Panc1 (cell line): ENCODE measurements around the gene ABTB2. TPM values are rescaled to one million over a fixed set of nuclear protein-coding genes. Genes with fewer than 3 reads are reported as not detected.

Experiments
- ATAC-seq: fragments of 200-7000 bp; cut with Tn5 transposase; 2 replicates; pipeline ENCODE4 v1.9.1; 2020; ENCODE audit warnings: mild to moderate bottlenecking, moderate library complexity
- BruUV-seq: library from RNA; stranded (reverse); fragments of 400-500 nt; replicated peaks from 2 replicates; lab custom pipeline; 2021; lab: Mats Ljungman, UMichigan
- CTCF ChIA-PET: fragments of 300-600 bp; sonication (Branson Sonifier 250); formaldehyde crosslinking; loops from one replicate; lab custom pipeline; 2022; ENCODE audit warnings: antibody characterized with exemption; lab: Charles Lee
- POLR2A ChIA-PET: fragments of 300-600 bp; sonication (Branson Sonifier 250); formaldehyde crosslinking; loops from one replicate; lab custom pipeline; 2022; ENCODE audit warnings: antibody characterized with exemption; lab: Charles Lee
- DNase-seq: peaks from one replicate; pipeline ENCODE4 v3.0.0-alpha.2; 2010; ENCODE audit warnings: low read depth, low spot score
- H3K27ac ChIP-seq: 2 replicates; pipeline ENCODE4 v1.5.1; 2011; ENCODE audit warnings: mild to moderate bottlenecking, low read length, inconsistent platforms
- H3K27me3 ChIP-seq: fragments of 200-500 bp; sonication (Bioruptor generic); 2 replicates; pipeline ENCODE4 v1.6.0; 2014; ENCODE audit warnings: low read length, inconsistent platforms; ENCODE audit not compliant: control insufficient read depth, insufficient read depth
- H3K36me3 ChIP-seq: fragments of 200-500 bp; sonication (Bioruptor generic); 2 replicates; pipeline ENCODE4 v1.5.1; 2014; ENCODE audit warnings: inconsistent platforms, mild to moderate bottlenecking, low read length, moderate library complexity; ENCODE audit not compliant: control insufficient read depth, insufficient read depth
- H3K4me1 ChIP-seq: 2 replicates; pipeline ENCODE4 v1.5.1; 2011; ENCODE audit warnings: inconsistent platforms, mild to moderate bottlenecking, low read length, moderate library complexity; ENCODE audit not compliant: control insufficient read depth, insufficient read depth
- H3K4me3 ChIP-seq, 2 experiments: 2 replicates each; pipeline ENCODE4 v1.5.1; 2011 to 2012; ENCODE audit warnings: low read depth in 2 of 2, low read length in 2 of 2, mild to moderate bottlenecking in 2 of 2, inconsistent platforms in 1 of 2, moderate library complexity in 1 of 2
- H3K9me3 ChIP-seq: fragments of 200-500 bp; sonication (Bioruptor generic); 2 replicates; pipeline ENCODE4 v1.5.1; 2014; ENCODE audit warnings: low read depth, mild to moderate bottlenecking, inconsistent platforms, low read length, moderate library complexity; ENCODE audit not compliant: control insufficient read depth, insufficient read depth
- POLR2AphosphoS5 ChIP-seq: IDR thresholded peaks from 2 replicates; pipeline ENCODE4 v1.6.1; 2012; ENCODE audit warnings: mild to moderate bottlenecking, low read depth, low read length, moderate library complexity
- SIN3A ChIP-seq: IDR thresholded peaks from 2 replicates; pipeline ENCODE4 v1.6.1; 2012; ENCODE audit warnings: low read depth, mild to moderate bottlenecking, low read length, moderate library complexity, borderline replicate concordance; ENCODE audit not compliant: insufficient read depth
- TCF7L2 ChIP-seq: IDR thresholded peaks from 2 replicates; pipeline ENCODE4 v1.6.1; 2011; ENCODE audit warnings: mild to moderate bottlenecking, low read depth, low read length, inconsistent platforms
- in situ Hi-C: cut with HindIII; loops from 2 replicates; pipeline ENCODE4 v1.10.0; 2016; ENCODE audit warnings: low sequenced_read_pairs, low pct_unique_long_range_greater_than_20kb
- intact Hi-C: fragments of 100-400 bp; cut with micrococcal nuclease; formaldehyde crosslinking; loops from one replicate; pipeline ENCODE4 v1.10.0; 2022; ENCODE audit not compliant: unreplicated experiment
- total RNA-seq: library from RNA; stranded (reverse); gene quantifications from one replicate; pipeline ENCODE4 v1.2.1, GENCODE V29; 2021; ENCODE audit not compliant: unreplicated experiment
- TF ChIP-seq, protein P1 (sequence below), 2 experiments: IDR thresholded peaks; 2 replicates each; pipeline ENCODE4 v1.6.1; 2011 to 2012; ENCODE audit warnings: low read depth in 2 of 2, control low read depth in 1 of 2, low read length in 1 of 2, mild to moderate bottlenecking in 1 of 2, moderate library complexity in 1 of 2; ENCODE audit not compliant: insufficient read depth in 1 of 2
- TF ChIP-seq, protein P2 (sequence below): fragments of 450-650 bp; IDR thresholded peaks from 2 replicates; pipeline ENCODE4 v1.5.1; 2017; ENCODE audit warnings: mild to moderate bottlenecking

The ABTB2 gene
- total RNA-seq, 1 experiment from 2014 or later = 22.7 TPM

- no peak overlapping the region for H3K4me3 ChIP-seq
- intact Hi-C loops (no loop called here), in situ Hi-C loops (no loop called here)
- ChIA-PET CTCF (interaction anchor here (1.1 to 1.4 kb wide), 2 partner anchors 11 to 85 kb away, joined by 3 to 5 read pairs; no protein-coding TSS in a partner anchor), POLR2A (no interaction called here)
- ATAC-seq (no peak), DNase-seq (no peak)
- no TSS peak for BruUV-seq
- no peak overlapping the region for H3K27ac ChIP-seq
- H3K27me3 ChIP-seq = no peaks in the 10 kb centered on the region
- peaks cover 45% of the 10 kb centered on the region for H3K4me1 ChIP-seq
- no peaks in the 10 kb centered on the region for H3K9me3 ChIP-seq
- H3K36me3 ChIP-seq = no peaks in the 10 kb centered on the region
- TF ChIP-seq TCF7L2 (no peak), SIN3A (no peak), POLR2AphosphoS5 (no peak)
- TF ChIP-seq, protein P1, sequence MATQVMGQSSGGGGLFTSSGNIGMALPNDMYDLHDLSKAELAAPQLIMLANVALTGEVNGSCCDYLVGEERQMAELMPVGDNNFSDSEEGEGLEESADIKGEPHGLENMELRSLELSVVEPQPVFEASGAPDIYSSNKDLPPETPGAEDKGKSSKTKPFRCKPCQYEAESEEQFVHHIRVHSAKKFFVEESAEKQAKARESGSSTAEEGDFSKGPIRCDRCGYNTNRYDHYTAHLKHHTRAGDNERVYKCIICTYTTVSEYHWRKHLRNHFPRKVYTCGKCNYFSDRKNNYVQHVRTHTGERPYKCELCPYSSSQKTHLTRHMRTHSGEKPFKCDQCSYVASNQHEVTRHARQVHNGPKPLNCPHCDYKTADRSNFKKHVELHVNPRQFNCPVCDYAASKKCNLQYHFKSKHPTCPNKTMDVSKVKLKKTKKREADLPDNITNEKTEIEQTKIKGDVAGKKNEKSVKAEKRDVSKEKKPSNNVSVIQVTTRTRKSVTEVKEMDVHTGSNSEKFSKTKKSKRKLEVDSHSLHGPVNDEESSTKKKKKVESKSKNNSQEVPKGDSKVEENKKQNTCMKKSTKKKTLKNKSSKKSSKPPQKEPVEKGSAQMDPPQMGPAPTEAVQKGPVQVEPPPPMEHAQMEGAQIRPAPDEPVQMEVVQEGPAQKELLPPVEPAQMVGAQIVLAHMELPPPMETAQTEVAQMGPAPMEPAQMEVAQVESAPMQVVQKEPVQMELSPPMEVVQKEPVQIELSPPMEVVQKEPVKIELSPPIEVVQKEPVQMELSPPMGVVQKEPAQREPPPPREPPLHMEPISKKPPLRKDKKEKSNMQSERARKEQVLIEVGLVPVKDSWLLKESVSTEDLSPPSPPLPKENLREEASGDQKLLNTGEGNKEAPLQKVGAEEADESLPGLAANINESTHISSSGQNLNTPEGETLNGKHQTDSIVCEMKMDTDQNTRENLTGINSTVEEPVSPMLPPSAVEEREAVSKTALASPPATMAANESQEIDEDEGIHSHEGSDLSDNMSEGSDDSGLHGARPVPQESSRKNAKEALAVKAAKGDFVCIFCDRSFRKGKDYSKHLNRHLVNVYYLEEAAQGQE (IDR thresholded peaks at IDR 0.05; ENCODE audit: insufficient read depth in 1 of 2, low read depth in 2 of 2, low read length in 1 of 2) = no peak
- TF ChIP-seq, protein P2, sequence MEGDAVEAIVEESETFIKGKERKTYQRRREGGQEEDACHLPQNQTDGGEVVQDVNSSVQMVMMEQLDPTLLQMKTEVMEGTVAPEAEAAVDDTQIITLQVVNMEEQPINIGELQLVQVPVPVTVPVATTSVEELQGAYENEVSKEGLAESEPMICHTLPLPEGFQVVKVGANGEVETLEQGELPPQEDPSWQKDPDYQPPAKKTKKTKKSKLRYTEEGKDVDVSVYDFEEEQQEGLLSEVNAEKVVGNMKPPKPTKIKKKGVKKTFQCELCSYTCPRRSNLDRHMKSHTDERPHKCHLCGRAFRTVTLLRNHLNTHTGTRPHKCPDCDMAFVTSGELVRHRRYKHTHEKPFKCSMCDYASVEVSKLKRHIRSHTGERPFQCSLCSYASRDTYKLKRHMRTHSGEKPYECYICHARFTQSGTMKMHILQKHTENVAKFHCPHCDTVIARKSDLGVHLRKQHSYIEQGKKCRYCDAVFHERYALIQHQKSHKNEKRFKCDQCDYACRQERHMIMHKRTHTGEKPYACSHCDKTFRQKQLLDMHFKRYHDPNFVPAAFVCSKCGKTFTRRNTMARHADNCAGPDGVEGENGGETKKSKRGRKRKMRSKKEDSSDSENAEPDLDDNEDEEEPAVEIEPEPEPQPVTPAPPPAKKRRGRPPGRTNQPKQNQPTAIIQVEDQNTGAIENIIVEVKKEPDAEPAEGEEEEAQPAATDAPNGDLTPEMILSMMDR = no peak
These were observed 97.7 kb downstream of the ABTB2 start for GRCh38 chr11:34260072-34260575.

GRCh38 chr11:34259087-34259486, 98.7 kb downstream of the ABTB2 start:
- H3K4me1 ChIP-seq = peaks cover 39% of the 10 kb centered on the region
- DNase-seq = no peak
- ATAC-seq = no peak
- intact Hi-C loops (no loop called here), in situ Hi-C loops (no loop called here)
- no peaks in the 10 kb centered on the region for H3K27me3 ChIP-seq
- ChIA-PET CTCF (no interaction called here), POLR2A (no interaction called here)
- H3K27ac ChIP-seq = no peak overlapping the region; the same call in 1 of the 2 replicates
- TF ChIP-seq, protein P1 (IDR thresholded peaks at IDR 0.05; ENCODE audit: insufficient read depth in 1 of 2, low read depth in 2 of 2, low read length in 1 of 2) = no peak
- no peak for TF ChIP-seq SIN3A
- TF ChIP-seq TCF7L2 = no peak
- TF ChIP-seq, protein P2 = no peak
- TF ChIP-seq POLR2AphosphoS5 = no peak
- H3K36me3 ChIP-seq = no peaks in the 10 kb centered on the region
- H3K9me3 ChIP-seq = no peaks in the 10 kb centered on the region
- H3K4me3 ChIP-seq = no peak overlapping the region
- no TSS peak for BruUV-seq
